ENCODE measurements around the gene GRIA1. TPM values are rescaled to one million over a fixed set of nuclear protein-coding genes. Genes with fewer than 3 reads are reported as not detected.

GRIA1 gene
- total RNA-seq, 1 experiment from 2014 or later, result 1.2 TPM

GRCh38 chr5:153658606-153659005 lies 168.1 kb downstream of the GRIA1 start:
- DNase-seq (ENCODE audit: low read depth), result no peak

GRCh38 chr5:153659039-153659736 lies 168.7 kb downstream of the GRIA1 start:
- DNase-seq (ENCODE audit: low read depth), result peak; percentile 61

- no peak for DNase-seq (ENCODE audit: low read depth)
Observed at GRCh38 chr5:153660919-153661318, 170.4 kb downstream of the GRIA1 start.

GRCh38 chr5:153661897-153662296 lies 171.4 kb downstream of the GRIA1 start:
- no peak for DNase-seq (ENCODE audit: low read depth)

GRCh38 chr5:153670101-153670500 lies 179.6 kb downstream of the GRIA1 start:
- no peak for DNase-seq (ENCODE audit: low read depth)

GRCh38 chr5:153671653-153672346 lies 181.3 kb downstream of the GRIA1 start:
- no peak for DNase-seq (ENCODE audit: low read depth)

GRCh38 chr5:153672347-153673090 lies 182.0 kb downstream of the GRIA1 start:
- peak; percentile 81 for DNase-seq (ENCODE audit: low read depth)

GRCh38 chr5:153674356-153674755 lies 183.9 kb downstream of the GRIA1 start:
- DNase-seq (ENCODE audit: low read depth), result no peak

GRCh38 chr5:153676406-153676805 lies 185.9 kb downstream of the GRIA1 start:
- DNase-seq (ENCODE audit: low read depth), result no peak

GRCh38 chr5:153676821-153677220 lies 186.4 kb downstream of the GRIA1 start:
- DNase-seq (ENCODE audit: low read depth), result no peak

GRCh38 chr5:153678617-153679329 lies 188.3 kb downstream of the GRIA1 start:
- no peak for DNase-seq (ENCODE audit: low read depth)

GRCh38 chr5:153690236-153690635 lies 199.8 kb downstream of the GRIA1 start:
- DNase-seq (ENCODE audit: low read depth), result no peak

GRCh38 chr5:153696256-153696655 lies 205.8 kb downstream of the GRIA1 start:
- DNase-seq (ENCODE audit: low read depth), result no peak

GRCh38 chr5:153699035-153699434 lies 208.6 kb downstream of the GRIA1 start:
- DNase-seq (ENCODE audit: low read depth), result peak; percentile 19

- peak; percentile 48 for DNase-seq (ENCODE audit: low read depth)
Observed at GRCh38 chr5:153700940-153701339, 210.5 kb downstream of the GRIA1 start.

GRCh38 chr5:153702265-153702664 lies 211.8 kb downstream of the GRIA1 start:
- DNase-seq (ENCODE audit: low read depth), result no peak

GRCh38 chr5:153704110-153704509 lies 213.6 kb downstream of the GRIA1 start:
- DNase-seq (ENCODE audit: low read depth), result no peak

- DNase-seq (ENCODE audit: low read depth), result no peak
Observed at GRCh38 chr5:153707626-153708025, 217.2 kb downstream of the GRIA1 start.

GRCh38 chr5:153711755-153712154 lies 221.3 kb downstream of the GRIA1 start:
- DNase-seq (ENCODE audit: low read depth), result no peak

- DNase-seq (ENCODE audit: low read depth), result no peak
Observed at GRCh38 chr5:153712946-153713345, 222.5 kb downstream of the GRIA1 start.

GRCh38 chr5:153713943-153714342 lies 223.5 kb downstream of the GRIA1 start:
- no peak for DNase-seq (ENCODE audit: low read depth)

GRCh38 chr5:153714798-153715197 lies 224.3 kb downstream of the GRIA1 start:
- peak; percentile 49 for DNase-seq (ENCODE audit: low read depth)
